Measurements from ENCODE around the gene APBB2.

Gene APBB2

GRCh38 chr4:41155194-41155830 is 59.0 kb downstream of the APBB2 start:
- no peak overlapping the region for H3K4me3 ChIP-seq (ENCODE audit: low read length)

DNA sequence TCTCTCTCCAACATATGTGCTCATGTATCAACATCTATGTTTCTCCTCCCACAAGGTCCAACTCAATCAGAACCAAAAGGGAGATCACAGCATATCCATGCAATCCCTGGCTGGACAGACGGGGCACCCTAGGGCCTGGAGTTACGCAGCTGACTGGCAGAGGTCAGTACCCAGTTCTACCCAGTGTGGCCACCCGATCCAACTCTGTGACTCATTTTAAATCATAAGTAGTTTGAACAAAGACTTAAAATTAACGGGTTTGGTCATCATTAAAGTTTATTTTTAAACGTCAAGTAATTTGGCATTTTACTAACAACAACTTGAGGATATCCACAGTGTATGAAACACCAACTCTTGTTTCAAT is 59.5 kb downstream of the APBB2 start:
- TF ChIP-seq CTCF (IDR thresholded peaks at IDR 0.05; ENCODE audit: low read depth, low read length, poor library complexity, severe bottlenecking) (no peak), EZH2phosphoT487 (IDR thresholded peaks at IDR 0.05; ENCODE audit: borderline replicate concordance, low read length) (no peak)
- no peak overlapping the region for H3K4me3 ChIP-seq (ENCODE audit: low read length)
- H3K36me3 ChIP-seq (ENCODE audit: control insufficient read depth, low read length), result no peaks in the 10 kb centered on the region
- H4K20me1 ChIP-seq (ENCODE audit: control insufficient read depth, insufficient read depth, low read depth, low read length), result no peaks in the 10 kb centered on the region
- H3K9me3 ChIP-seq (ENCODE audit: control insufficient read depth, insufficient read depth, low read length), result no peaks in the 10 kb centered on the region
- H3K4me2 ChIP-seq (ENCODE audit: low read length), result no peak overlapping the region
- H3K79me2 ChIP-seq (ENCODE audit: control insufficient read depth, low read length), result peaks cover 77% of the 10 kb centered on the region
- no peaks in the 10 kb centered on the region for H3F3A ChIP-seq (ENCODE audit: control insufficient read depth, insufficient read depth)
- no peaks in the 10 kb centered on the region for H3K4me1 ChIP-seq (ENCODE audit: control insufficient read depth, low read length)
- H3K27ac ChIP-seq (ENCODE audit: low read depth, low read length), result no peak overlapping the region
- H3K27me3 ChIP-seq (ENCODE audit: control insufficient read depth, low read length), result no peaks in the 10 kb centered on the region
- H3K9me2 ChIP-seq (replicated peaks; ENCODE audit: control insufficient read depth, low read length), result no peaks in the 10 kb centered on the region

More at GRCh38 chr4:41155194-41155830, 59.0 kb downstream of the APBB2 start:
- Histone ChIP-seq H4K20me1 (ENCODE audit: control insufficient read depth, insufficient read depth, low read depth, low read length) (no peaks in the 10 kb centered on the region), H3K36me3 (ENCODE audit: control insufficient read depth, low read length) (no peaks in the 10 kb centered on the region), H3K27ac (ENCODE audit: low read depth, low read length) (no peak overlapping the region), H3K9me3 (ENCODE audit: control insufficient read depth, insufficient read depth, low read length) (no peaks in the 10 kb centered on the region), H3K4me1 (ENCODE audit: control insufficient read depth, low read length) (no peaks in the 10 kb centered on the region), H3K27me3 (ENCODE audit: control insufficient read depth, low read length) (no peaks in the 10 kb centered on the region), H3K4me2 (ENCODE audit: low read length) (no peak overlapping the region), H3F3A (ENCODE audit: control insufficient read depth, insufficient read depth) (no peaks in the 10 kb centered on the region), H3K9me2 (replicated peaks; ENCODE audit: control insufficient read depth, low read length) (no peaks in the 10 kb centered on the region), H3K79me2 (ENCODE audit: control insufficient read depth, low read length) (peaks cover 78% of the 10 kb centered on the region)
- TF ChIP-seq EZH2phosphoT487 (IDR thresholded peaks at IDR 0.05; ENCODE audit: borderline replicate concordance, low read length) (no peak), CTCF (IDR thresholded peaks at IDR 0.05; ENCODE audit: low read depth, low read length, poor library complexity, severe bottlenecking) (no peak)

GRCh38 chr4:41154010-41154813 is 60.1 kb downstream of the APBB2 start:
- Histone ChIP-seq H3K36me3 (ENCODE audit: control insufficient read depth, low read length) (no peaks in the 10 kb centered on the region), H3F3A (ENCODE audit: control insufficient read depth, insufficient read depth) (no peaks in the 10 kb centered on the region), H4K20me1 (ENCODE audit: control insufficient read depth, insufficient read depth, low read depth, low read length) (no peaks in the 10 kb centered on the region), H3K4me1 (ENCODE audit: control insufficient read depth, low read length) (no peaks in the 10 kb centered on the region), H3K79me2 (ENCODE audit: control insufficient read depth, low read length) (peaks cover 78% of the 10 kb centered on the region), H3K4me3 (ENCODE audit: low read length) (no peak overlapping the region), H3K27ac (ENCODE audit: low read depth, low read length) (no peak overlapping the region), H3K27me3 (ENCODE audit: control insufficient read depth, low read length) (no peaks in the 10 kb centered on the region), H3K9me2 (replicated peaks; ENCODE audit: control insufficient read depth, low read length) (no peaks in the 10 kb centered on the region), H3K4me2 (ENCODE audit: low read length) (no peak overlapping the region), H3K9me3 (ENCODE audit: control insufficient read depth, insufficient read depth, low read length) (no peaks in the 10 kb centered on the region)
- TF ChIP-seq EZH2phosphoT487 (IDR thresholded peaks at IDR 0.05; ENCODE audit: borderline replicate concordance, low read length) (no peak), CTCF (IDR thresholded peaks at IDR 0.05; ENCODE audit: low read depth, low read length, poor library complexity, severe bottlenecking) (no peak)

All from DOHH2 (cell line).